IMR-90 (cell line): ENCODE results near the gene ACKR4.

Experiments used
- CTCF ChIP-seq: conservative IDR thresholded peaks from 2 replicates; pipeline ENCODE4 v1.5.1; 2012; ENCODE audit warnings: mild to moderate bottlenecking, low read depth, low read length, improper control_type of control experiment
- FOS ChIP-seq: fragments of 150-350 bp; IDR thresholded peaks from 2 replicates; pipeline ENCODE4 v1.6.1; 2016; ENCODE audit warnings: low read depth, low read length
- MAFK ChIP-seq: IDR thresholded peaks from 2 replicates; pipeline ENCODE4 v1.6.1; 2012; ENCODE audit warnings: low read depth, low read length, improper control_type of control experiment
- MXI1 ChIP-seq: IDR thresholded peaks from 2 replicates; pipeline ENCODE4 v1.6.1; 2012; ENCODE audit warnings: low read depth, mild to moderate bottlenecking, low read length, moderate library complexity, borderline replicate concordance
- POLR2A ChIP-seq: IDR thresholded peaks from 2 replicates; pipeline ENCODE4 v1.6.1; 2012; ENCODE audit warnings: mild to moderate bottlenecking, low read depth, low read length
- RAD21 ChIP-seq: IDR thresholded peaks from 2 replicates; pipeline ENCODE4 v1.6.1; 2012; ENCODE audit warnings: low read length, improper control_type of control experiment
- RCOR1 ChIP-seq: IDR thresholded peaks from 2 replicates; pipeline ENCODE4 v1.6.1; 2012; ENCODE audit warnings: mild to moderate bottlenecking, low read length, improper control_type of control experiment; ENCODE audit not compliant: insufficient replicate concordance
- SMC3 ChIP-seq: fragments of 150-350 bp; IDR thresholded peaks from 2 replicates; pipeline ENCODE4 v1.6.1; 2016; ENCODE audit warnings: low read depth, mild to moderate bottlenecking, antibody characterized with exemption, low read length, moderate library complexity
- TF ChIP-seq, protein P1 (sequence below): fragments of 150-350 bp; IDR thresholded peaks from 2 replicates; pipeline ENCODE4 v1.6.1; 2017; ENCODE audit warnings: mild to moderate bottlenecking, antibody characterized with exemption, low read length, low read depth

DNA sequence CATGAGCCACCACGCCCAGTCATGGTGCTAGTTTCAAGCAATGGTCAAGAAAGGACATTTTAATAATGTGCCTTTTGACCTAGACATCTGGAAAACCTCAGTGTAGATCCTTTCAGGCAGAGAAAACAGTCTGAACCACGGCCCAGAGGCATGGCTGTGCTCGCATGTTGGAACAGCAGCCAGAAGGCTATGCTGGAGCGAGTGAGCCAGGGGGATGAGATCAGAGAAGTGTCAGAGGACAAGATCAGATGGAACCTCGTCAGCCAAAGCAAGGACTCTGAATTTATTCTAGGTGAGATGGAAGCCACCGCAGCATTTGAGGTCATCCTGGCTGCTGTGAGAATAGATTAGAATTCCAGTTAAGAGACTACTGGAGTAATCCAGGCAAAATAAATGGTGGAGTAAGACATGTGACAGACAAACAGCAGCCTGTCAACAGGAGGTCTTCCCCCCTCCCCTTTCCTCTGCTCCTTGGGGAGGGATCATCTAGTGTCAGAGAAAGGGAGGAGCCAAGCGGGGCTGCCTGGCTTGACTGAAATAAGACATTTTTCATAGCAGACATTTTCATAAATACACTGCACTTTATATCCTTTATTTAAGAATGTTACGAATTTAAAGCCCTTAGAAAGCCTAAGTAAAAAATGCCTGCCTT, 40.4 kb upstream of the ACKR4 start:
- no peak for TF ChIP-seq CTCF
- TF ChIP-seq RCOR1 = no peak
- TF ChIP-seq MAFK = no peak
- TF ChIP-seq POLR2A = no peak
- TF ChIP-seq SMC3 = no peak
- TF ChIP-seq MXI1 = no peak
- no peak for TF ChIP-seq RAD21
- TF ChIP-seq, protein P1, sequence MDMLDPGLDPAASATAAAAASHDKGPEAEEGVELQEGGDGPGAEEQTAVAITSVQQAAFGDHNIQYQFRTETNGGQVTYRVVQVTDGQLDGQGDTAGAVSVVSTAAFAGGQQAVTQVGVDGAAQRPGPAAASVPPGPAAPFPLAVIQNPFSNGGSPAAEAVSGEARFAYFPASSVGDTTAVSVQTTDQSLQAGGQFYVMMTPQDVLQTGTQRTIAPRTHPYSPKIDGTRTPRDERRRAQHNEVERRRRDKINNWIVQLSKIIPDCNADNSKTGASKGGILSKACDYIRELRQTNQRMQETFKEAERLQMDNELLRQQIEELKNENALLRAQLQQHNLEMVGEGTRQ = no peak
- no peak for TF ChIP-seq FOS
